Suprapubic skin (tissue), 4 donors: ENCODE measurements around the gene CCDC73. TPM values are rescaled to one million over a fixed set of nuclear protein-coding genes. Genes with fewer than 3 reads are reported as not detected.
"Not testable (repeated sequence)": the region's sequence is repeated elsewhere in the genome, so short reads cannot be mapped to it uniquely, and the experiment has no call there.

Source experiments
- DNase-seq, 2 donors: peaks; one replicate each; pipeline ENCODE4 v3.0.0-alpha.2; 2019; ENCODE audit warnings: low spot score in 2 of 2
- H3K27ac ChIP-seq: fragments of 200-600 bp; sonication (generic); one replicate; pipeline ENCODE4 v1.5.1; 2019
- H3K27me3 ChIP-seq: fragments of 200-600 bp; sonication (generic); one replicate; pipeline ENCODE4 v1.5.1; 2019
- H3K36me3 ChIP-seq: fragments of 200-600 bp; sonication (generic); one replicate; pipeline ENCODE4 v1.5.1; 2019
- H3K4me1 ChIP-seq: fragments of 200-600 bp; sonication (generic); one replicate; pipeline ENCODE4 v1.5.1; 2019
- H3K4me3 ChIP-seq: fragments of 200-600 bp; sonication (generic); one replicate; pipeline ENCODE4 v1.5.1; 2019; ENCODE audit warnings: mild to moderate bottlenecking
- H3K9me3 ChIP-seq: fragments of 200-600 bp; sonication (generic); one replicate; pipeline ENCODE4 v1.5.1; 2019
- CTCF ChIP-seq, 2 donors: fragments of 200-600 bp in 1 of 2; fragments of 450-650 bp in 1 of 2; sonication (generic) in 1 of 2; IDR thresholded peaks; one replicate each; pipeline ENCODE4 v1.5.1; 2016 to 2019; ENCODE audit warnings: antibody characterized with exemption in 2 of 2, mild to moderate bottlenecking in 1 of 2, moderate library complexity in 1 of 2
- EP300 ChIP-seq: sonication (generic); formaldehyde crosslinking; IDR thresholded peaks from one replicate; pipeline ENCODE4 v1.6.1; 2017; ENCODE audit warnings: antibody characterized with exemption
- POLR2A ChIP-seq, 2 donors: fragments of 450-650 bp; IDR thresholded peaks; one replicate each; pipeline ENCODE4 v1.6.1; 2017; ENCODE audit warnings: antibody characterized with exemption in 2 of 2, mild to moderate bottlenecking in 2 of 2, moderate library complexity in 2 of 2
- POLR2AphosphoS5 ChIP-seq, 3 donors: sonication (generic); formaldehyde crosslinking; IDR thresholded peaks; one replicate each; pipeline ENCODE4 v1.6.1; 2017; ENCODE audit warnings: antibody characterized with exemption in 3 of 3
- WGBS: methylation state at CpG from one replicate; pipeline ENCODE4 v1.1.5; 2018; 5-methylcytosine and 5-hydroxymethylcytosine counted together
- total RNA-seq, 4 donors: library from RNA; depleted of rRNA; stranded (reverse); fragments of >200 nt; gene quantifications; one replicate each; pipeline ENCODE4 v1.1.0, GENCODE V29; 2016

CCDC73 gene
- total RNA-seq, 4 donors from 2014 or later = not detected

GRCh38 chr11:32630844-32631243, 163.6 kb downstream of the CCDC73 start:
- Histone ChIP-seq H3K9me3 (no peaks in the 10 kb centered on the region), H3K27ac (no peak overlapping the region), H3K4me3 (no peak overlapping the region), H3K4me1 (no peaks in the 10 kb centered on the region), H3K27me3 (no peaks in the 10 kb centered on the region), H3K36me3 (no peaks in the 10 kb centered on the region)
- TF ChIP-seq CTCF (IDR thresholded peaks at IDR 0.05) (no peak), EP300 (no peak)
- no peak for DNase-seq

GRCh38 chr11:32616903-32617302, 177.6 kb downstream of the CCDC73 start:
- 81% methylated on average over 4 of the region's 4 CpGs for WGBS
- DNase-seq = no peak
- Histone ChIP-seq H3K36me3 (no peaks in the 10 kb centered on the region), H3K27me3 (no peaks in the 10 kb centered on the region), H3K9me3 (no peaks in the 10 kb centered on the region), H3K4me3 (no peak overlapping the region), H3K27ac (no peak overlapping the region), H3K4me1 (no peaks in the 10 kb centered on the region)
- TF ChIP-seq POLR2A (IDR thresholded peaks at IDR 0.05) (no peak), CTCF (IDR thresholded peaks at IDR 0.05) (no peak), POLR2AphosphoS5 (IDR thresholded peaks at IDR 0.05) (no peak), EP300 (no peak)

GRCh38 chr11:32615422-32615821, 179.0 kb downstream of the CCDC73 start:
- TF ChIP-seq POLR2A (IDR thresholded peaks at IDR 0.05) = no peak
- TF ChIP-seq CTCF (IDR thresholded peaks at IDR 0.05) = no peak
- TF ChIP-seq EP300 = no peak
- no peak for TF ChIP-seq POLR2AphosphoS5 (IDR thresholded peaks at IDR 0.05)
- no peak for DNase-seq
- no peaks in the 10 kb centered on the region for H3K4me1 ChIP-seq

GRCh38 chr11:32613500-32614151, 180.8 kb downstream of the CCDC73 start:
- H3K27ac ChIP-seq = no peak overlapping the region
- no peak for DNase-seq
- no peaks in the 10 kb centered on the region for H3K4me1 ChIP-seq
- no peak for TF ChIP-seq EP300
- no peak for TF ChIP-seq POLR2AphosphoS5 (IDR thresholded peaks at IDR 0.05)
- no peak for TF ChIP-seq POLR2A (IDR thresholded peaks at IDR 0.05)
- TF ChIP-seq CTCF (IDR thresholded peaks at IDR 0.05) = no peak
- H3K4me3 ChIP-seq = no peak overlapping the region
- no peaks in the 10 kb centered on the region for H3K36me3 ChIP-seq
- no peaks in the 10 kb centered on the region for H3K9me3 ChIP-seq
- WGBS = 70% methylated on average over 4 of the region's 4 CpGs
- H3K27me3 ChIP-seq = no peaks in the 10 kb centered on the region

More at GRCh38 chr11:32615422-32615821, 179.0 kb downstream of the CCDC73 start:
- no peaks in the 10 kb centered on the region for H3K27me3 ChIP-seq
- no peak overlapping the region for H3K27ac ChIP-seq
- H3K9me3 ChIP-seq = no peaks in the 10 kb centered on the region
- H3K4me3 ChIP-seq = no peak overlapping the region
- H3K36me3 ChIP-seq = no peaks in the 10 kb centered on the region

GRCh38 chr11:32610797-32611352, 183.6 kb downstream of the CCDC73 start:
- no peak for DNase-seq
- Histone ChIP-seq H3K9me3 (no peaks in the 10 kb centered on the region), H3K27me3 (no peaks in the 10 kb centered on the region), H3K36me3 (peaks cover under 1% of the 10 kb centered on the region), H3K4me1 (no peaks in the 10 kb centered on the region), H3K4me3 (no peak overlapping the region), H3K27ac (no peak overlapping the region)
- 78% methylated on average over 3 of the region's 3 CpGs for WGBS
- no peak for TF ChIP-seq EP300
- no peak for TF ChIP-seq POLR2AphosphoS5 (IDR thresholded peaks at IDR 0.05)
- no peak for TF ChIP-seq CTCF (IDR thresholded peaks at IDR 0.05)
- no peak for TF ChIP-seq POLR2A (IDR thresholded peaks at IDR 0.05)

- DNase-seq, H3K27me3 ChIP-seq, H3K4me1 ChIP-seq, H3K9me3 ChIP-seq, H3K4me3 ChIP-seq, H3K27ac ChIP-seq: not testable (repeated sequence)
- 96% methylated on average over 4 of the region's 4 CpGs for WGBS
- peaks cover 20% of the 10 kb centered on the region for H3K36me3 ChIP-seq
Observed at GRCh38 chr11:32608826-32609225, 185.6 kb downstream of the CCDC73 start.
